ENCODE data around the gene SGSM1.

DNA sequence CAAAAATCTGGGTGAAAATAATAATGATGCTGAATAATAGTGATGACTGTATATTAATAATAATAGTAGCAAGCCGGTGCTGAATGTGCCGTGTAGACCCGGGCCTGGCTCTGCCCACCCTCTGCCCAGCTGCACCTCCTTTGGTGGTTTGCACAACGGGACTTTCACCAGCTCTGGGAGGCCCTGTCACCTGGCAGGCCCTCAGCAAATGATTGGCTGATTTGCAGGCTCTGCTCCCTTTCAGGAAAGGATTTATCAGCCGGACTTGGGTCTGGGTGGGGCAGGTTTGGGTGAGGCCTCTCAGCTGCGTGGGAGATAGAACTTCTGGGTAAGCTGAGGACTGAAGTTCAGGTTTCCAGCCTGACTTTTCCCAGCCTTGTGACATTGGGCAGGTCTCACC, 167.9 kb downstream of the SGSM1 start:
- TF ChIP-seq, protein P1, sequence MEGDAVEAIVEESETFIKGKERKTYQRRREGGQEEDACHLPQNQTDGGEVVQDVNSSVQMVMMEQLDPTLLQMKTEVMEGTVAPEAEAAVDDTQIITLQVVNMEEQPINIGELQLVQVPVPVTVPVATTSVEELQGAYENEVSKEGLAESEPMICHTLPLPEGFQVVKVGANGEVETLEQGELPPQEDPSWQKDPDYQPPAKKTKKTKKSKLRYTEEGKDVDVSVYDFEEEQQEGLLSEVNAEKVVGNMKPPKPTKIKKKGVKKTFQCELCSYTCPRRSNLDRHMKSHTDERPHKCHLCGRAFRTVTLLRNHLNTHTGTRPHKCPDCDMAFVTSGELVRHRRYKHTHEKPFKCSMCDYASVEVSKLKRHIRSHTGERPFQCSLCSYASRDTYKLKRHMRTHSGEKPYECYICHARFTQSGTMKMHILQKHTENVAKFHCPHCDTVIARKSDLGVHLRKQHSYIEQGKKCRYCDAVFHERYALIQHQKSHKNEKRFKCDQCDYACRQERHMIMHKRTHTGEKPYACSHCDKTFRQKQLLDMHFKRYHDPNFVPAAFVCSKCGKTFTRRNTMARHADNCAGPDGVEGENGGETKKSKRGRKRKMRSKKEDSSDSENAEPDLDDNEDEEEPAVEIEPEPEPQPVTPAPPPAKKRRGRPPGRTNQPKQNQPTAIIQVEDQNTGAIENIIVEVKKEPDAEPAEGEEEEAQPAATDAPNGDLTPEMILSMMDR (conservative IDR thresholded peaks at IDR 0.05 in 1 of 2, IDR thresholded peaks at IDR 0.05 in 1 of 2; ENCODE audit: low read depth in 1 of 2, low read length in 2 of 2), result no peak
- TF ChIP-seq EZH2 (IDR thresholded peaks at IDR 0.05; ENCODE audit: low read length, missing control alignments), result no peak

All from fibroblast of lung (primary cell).